ENCODE results near the gene SYPL1.

SYPL1 gene

DNA sequence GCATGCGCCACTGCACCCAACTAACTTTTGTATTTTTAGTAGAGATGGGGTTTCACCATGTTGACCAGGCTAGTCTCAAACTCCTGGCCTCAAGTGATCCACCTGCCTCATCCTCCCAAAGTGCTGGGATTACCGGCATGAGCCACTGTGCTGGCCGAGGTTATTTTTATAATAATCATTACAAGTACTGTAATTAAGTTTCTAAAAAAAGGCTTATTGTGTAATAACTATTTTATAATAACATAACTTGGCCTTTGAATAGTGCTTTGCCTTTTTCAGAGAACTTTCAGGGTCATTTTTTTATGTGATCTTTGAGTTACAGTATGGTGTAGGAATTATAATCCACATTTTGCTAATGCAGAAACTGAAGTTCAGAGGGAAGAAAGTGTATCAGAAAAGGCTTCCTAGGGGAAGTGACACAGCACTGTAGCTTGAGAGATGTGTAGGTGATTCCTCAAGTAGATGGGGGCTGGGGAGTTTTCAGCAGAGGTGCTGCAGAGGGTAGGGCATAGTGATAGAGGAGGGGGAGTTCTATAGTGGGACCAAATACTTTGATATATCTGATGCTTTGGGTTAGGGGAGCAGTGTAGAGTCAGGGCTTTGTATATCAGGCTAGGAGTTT is 9.2 kb upstream of the SYPL1 start:
- DNase-seq, result no peak

DNA sequence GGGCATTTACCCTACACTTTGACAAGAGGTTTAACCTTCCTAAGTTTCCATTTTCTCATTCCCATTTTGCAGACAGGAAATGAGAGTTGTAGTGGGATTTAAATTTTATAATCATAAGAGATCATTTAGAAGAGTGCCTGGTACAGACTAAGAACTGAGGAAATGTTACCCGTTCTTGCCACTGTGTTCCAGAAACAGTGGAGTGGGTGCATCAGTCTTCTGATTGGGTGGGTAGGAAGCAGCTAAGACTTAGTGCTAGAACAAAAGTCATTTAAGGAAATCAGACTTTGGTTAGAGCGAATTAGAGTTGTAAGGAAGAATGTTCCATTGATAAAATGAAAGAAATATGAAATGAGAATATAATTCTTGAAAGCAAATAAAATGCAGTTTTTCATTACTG is 8.4 kb upstream of the SYPL1 start:
- DNase-seq, result no peak

DNA sequence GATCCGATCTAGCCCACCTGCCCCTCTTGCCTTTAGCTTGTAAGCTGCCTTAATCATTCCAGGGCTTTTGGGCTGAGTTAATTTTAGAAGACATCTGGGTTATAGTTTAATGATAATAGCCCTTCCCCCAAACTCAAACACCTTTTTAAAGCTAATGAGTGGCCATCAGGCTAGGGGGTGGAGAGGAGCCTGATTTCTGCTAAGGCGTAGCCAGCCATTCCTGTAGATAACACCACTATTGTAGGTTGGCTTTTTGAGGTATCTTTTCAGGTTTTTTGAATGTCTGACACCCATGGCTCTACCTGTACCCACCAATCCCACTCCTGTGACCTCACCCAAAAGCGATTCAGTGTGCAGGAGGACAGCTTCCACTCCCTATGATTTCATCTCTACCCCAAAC is 7.6 kb upstream of the SYPL1 start:
- DNase-seq, result no peak

DNA sequence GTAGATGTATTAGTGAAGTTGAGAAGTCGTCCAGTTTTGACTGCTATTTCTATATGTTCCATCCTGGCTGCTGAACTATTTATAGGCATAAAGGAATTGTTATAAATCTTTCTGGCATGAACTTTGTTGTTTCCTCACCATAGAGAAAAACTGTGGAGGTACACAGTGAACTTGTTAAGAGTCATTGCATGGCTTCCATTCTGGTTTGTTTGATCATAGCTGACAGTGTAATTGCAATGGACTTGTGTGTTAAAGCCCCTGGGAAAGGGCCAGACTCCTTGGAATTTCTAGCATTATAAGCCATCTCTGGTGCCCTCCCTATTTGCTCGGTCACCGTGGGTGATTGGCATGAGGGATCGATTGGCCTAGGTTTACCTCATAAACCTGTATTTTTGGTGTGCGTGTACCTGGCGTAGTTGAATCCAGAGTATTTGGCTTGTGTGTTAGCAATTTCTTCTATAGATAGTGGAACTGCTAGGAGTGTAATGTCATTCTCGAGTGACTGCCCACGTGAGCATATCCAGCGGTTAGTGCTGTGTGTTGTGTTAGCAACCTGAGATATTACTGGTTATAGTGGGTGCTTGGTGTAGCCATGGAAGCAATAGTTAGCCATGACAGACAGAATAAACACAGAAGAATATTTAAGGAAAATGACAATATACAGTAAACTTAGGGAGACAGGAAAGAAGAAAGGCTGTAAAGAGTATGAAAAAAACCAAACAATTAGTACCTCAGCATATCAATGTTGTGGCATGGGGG is 5.9 kb upstream of the SYPL1 start:
- no peak for DNase-seq

DNA sequence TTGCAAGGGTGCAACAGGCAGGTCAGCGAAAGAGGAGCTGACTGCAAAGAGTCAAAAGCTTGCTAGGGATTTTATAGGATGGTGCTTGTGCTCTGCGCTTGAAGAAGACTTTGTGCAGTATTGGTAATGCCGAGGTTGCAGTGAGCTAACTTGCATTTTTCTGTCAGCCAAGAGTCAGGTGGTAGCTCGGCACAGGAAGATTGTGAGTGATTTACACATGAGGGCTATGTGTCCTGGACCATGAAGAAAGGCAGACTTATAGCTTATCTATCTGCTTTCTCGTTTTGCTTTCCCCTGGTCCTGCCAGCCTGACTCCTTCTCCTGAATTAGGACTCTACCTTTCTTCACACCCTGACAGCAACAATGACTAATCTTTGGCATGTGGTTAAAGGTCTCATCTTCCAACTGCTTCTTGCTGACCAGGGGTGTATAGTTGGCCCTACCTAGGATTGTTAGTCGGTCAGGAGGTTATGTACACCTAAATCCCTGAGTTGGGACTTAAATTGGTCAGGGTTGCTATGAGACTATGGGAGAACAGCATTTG is 4.1 kb upstream of the SYPL1 start:
- no peak for DNase-seq

DNA sequence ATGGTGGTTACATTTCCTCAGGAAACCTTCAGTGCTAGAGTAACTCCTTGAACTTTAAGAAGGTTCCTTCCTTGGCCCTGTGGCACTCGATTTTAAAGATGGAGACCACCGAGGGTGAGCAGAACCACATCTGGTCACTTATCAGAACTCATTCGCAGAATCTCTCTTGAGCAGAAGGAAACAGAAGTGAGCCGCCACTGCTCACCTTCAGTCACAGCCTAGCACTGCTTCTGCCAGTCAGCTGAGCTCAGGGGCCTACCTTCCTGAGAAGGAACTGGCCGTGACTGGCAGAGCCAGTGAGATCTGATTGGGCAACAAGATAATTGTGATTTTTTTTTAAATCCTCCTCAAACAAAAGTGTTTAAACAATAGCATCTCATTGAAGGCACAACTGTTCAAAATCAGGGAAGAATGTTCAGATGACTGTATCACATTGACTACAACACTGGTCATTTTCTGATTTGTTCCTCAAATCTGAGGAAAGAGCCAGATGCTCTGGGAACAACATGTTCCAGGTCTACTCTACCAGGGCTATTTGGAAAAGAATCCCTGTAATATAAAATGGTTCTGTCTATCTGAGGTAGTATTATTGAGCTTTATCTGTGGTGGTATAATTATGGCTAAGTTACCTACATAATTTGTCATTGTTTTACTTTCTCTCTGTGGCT is 2.7 kb upstream of the SYPL1 start:
- DNase-seq, result no peak

DNA sequence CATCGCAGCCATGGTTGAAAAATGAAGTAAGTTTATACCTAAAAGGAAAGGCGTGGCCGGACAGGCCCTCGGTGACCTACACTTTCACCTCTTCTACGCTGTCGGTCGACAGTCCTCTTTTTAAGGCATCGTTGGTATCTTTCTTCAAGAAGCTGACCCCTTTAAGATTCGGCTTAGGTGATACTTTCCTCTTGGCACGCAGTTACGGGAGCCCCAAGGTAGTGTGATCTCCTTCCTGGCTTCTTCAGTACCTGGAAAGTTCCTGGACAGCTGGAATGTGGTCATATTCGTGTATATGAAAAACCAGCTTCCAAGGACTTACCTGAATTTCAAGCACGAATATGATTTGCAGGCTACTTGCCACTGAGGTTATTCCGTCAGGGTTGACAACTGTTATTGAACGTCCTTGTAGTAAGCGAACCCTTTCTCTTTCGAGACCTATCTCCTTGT is 885 bp upstream of the SYPL1 start:
- no peak for DNase-seq

DNA sequence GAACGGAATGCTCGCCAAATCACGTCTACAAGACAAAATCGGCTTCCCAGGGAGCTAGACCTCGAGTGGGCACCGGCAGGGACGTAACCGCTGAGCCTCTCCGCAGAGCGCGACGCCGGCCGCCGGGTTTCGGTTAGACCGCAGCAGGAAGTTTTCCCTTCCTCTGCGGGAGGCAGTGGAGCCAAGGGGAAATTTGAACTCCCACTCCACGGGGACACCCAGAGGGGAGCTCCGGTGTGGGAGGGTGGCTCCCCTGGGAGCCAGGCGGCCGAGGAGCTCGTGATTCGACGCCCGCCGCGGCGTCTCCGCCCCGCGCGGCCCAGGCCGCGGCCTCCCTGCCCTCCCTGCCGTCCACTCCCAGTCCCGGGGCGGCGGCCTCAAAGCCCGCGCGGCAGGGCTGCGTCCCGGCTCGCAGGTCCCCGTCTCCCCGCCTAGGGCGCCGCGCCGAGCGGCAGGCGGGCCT is 426 bp downstream of the SYPL1 start:
- peak; percentile 12 for DNase-seq

- peak; percentile 20 for DNase-seq
These were observed 1.0 kb downstream of the SYPL1 start for GRCh38 chr7:106110885-106111654.

DNA sequence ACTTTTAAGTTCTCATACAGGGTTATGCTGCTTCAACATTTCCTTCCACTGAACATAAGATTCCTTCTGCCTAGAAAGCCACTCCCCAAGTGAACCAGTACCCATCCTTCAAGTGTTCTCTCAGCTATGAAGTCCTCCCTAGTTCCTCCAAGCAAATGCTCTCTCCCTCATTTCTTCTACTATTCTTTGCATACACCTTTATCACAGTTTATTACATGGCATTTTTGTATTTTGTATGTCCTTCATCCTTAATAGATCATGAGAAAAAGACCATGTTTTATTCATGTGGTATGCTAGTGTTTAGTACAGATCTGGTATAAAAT is 1.9 kb downstream of the SYPL1 start:
- no peak for DNase-seq

- DNase-seq, result no peak
These were observed 2.4 kb downstream of the SYPL1 start for GRCh38 chr7:106109521-106110237.

- peak; percentile 11 for DNase-seq
These were observed 3.1 kb downstream of the SYPL1 start for GRCh38 chr7:106108991-106109390.

- no peak for DNase-seq
These were observed 7.3 kb downstream of the SYPL1 start for GRCh38 chr7:106104721-106105260.

DNA sequence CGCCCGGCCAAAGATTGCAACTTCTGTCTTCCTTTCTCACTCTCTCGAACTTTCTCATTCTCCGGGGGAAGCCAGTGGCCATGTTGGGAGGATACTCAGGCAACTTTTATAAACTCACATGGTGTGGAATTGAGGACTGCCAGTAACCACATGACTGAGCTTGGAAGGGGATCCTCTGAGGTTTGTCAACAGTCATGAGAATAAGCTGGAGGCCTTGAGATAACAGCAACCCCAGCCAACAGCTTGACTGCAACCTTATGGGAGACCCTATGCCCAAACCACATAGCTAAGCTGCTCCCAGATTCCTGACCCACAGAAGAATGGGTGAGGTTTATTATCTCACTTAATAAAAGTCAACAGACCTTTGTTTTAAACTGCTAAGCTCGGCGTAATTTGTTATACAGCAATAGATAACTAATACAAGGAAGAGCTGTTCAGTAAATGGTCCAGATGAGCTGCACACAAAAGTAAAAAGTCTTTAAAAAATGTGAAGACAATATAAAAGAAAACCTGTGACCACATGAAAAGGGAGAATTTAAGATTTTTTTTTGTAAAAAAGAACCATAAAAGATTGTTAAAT is 9.6 kb downstream of the SYPL1 start:
- DNase-seq, result no peak

DNA sequence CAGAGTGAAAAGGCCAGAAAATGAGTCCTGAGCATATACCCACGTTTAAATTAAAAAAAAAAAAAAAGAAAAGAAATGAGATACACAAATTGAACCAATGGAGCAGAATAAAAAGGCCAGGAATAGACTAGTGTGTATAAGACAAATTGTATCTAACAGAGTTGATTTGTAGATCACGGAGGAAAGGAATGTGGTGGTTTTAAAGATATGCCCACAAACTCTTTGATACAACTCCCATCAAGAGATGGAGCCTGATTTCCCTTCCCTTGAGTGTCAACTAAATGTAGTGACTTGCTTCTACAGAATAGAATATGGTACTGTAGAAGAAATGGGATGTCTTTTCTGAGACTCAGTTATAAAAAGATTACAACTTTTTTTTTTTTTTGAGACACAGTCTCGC is 10.4 kb downstream of the SYPL1 start:
- DNase-seq, result no peak

- DNase-seq, result no peak
These were observed 11.1 kb downstream of the SYPL1 start for GRCh38 chr7:106100863-106101629.

DNA sequence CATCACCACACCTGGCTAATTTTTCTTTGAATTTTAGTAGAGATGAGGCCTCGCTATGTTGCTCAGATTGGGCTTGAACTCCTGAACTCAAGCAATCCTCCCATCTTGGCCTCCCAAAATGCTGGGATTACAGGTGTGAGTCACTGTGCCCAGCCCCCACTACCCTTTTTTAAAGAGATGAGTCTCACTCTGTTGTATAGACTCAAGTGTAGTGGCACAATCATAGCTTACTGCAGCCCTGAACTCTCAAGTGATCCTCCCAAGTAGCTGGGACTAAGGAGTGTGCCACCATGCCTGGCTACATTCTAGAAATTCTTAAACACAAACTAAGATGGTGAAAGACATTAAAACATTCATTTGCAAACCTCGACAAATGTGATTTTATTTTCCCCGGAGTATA is 12.6 kb downstream of the SYPL1 start:
- DNase-seq, result no peak

GRCh38 chr7:106098889-106099288 is 13.2 kb downstream of the SYPL1 start:
- no peak for DNase-seq

DNA sequence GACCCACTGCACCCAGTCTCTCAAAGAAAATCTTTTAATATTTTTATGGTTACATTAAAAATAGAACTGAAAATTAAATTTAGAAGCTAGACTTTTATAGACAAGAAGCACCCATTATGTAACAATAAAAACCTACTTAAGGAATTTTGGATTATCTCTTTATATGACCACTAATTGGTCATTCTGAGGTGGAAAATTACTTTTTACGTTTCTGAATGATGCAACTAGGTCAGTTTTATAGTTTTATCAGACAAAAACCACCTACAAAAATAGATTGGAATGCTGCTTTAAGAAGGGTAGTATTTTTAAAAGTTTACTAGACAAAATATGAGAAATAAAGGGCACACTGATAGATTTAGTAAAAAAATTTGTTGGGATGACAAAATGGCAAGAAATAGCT is 16.5 kb downstream of the SYPL1 start:
- DNase-seq, result no peak

DNA sequence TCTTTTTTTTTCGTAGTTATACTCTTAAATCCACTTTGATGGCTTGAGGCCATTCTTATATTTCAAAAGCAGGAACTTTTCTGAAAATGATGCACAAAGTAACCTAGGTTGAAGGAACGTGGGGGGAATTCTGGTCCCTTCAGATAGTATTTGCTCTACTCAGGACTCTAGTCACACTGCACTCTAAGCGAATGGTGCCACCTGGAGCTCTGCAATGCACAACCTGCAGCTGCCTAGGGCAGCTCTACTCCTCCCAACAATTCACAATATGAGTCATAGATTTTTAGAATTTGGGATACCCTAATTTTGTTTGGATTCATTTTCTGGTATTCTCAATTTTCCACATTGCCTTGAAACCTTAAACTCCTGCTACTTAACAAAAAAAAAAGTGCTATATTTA is 17.3 kb downstream of the SYPL1 start:
- no peak for DNase-seq

- DNase-seq, result no peak
These were observed 19.9 kb downstream of the SYPL1 start for GRCh38 chr7:106092204-106092603.

Data from CD4-positive, alpha-beta T cell treated with Interleukin-4 for 4 hours (primary cell).